HL-60 (cell line): ENCODE data around the gene GPLD1.

Source experiments
- GABPA ChIP-seq: IDR thresholded peaks from 2 replicates; pipeline ENCODE4 v1.6.1; 2012; ENCODE audit warnings: low read depth
- POLR2AphosphoS5 ChIP-seq: IDR thresholded peaks from 2 replicates; pipeline ENCODE4 v1.6.1; 2012; ENCODE audit warnings: low read depth
- TF ChIP-seq, protein P1 (sequence below): IDR thresholded peaks from one replicate; pipeline ENCODE4 v1.5.1; 2011; ENCODE audit warnings: low read length, control low read depth, inconsistent platforms; ENCODE audit not compliant: insufficient read depth
- TF ChIP-seq, protein P2 (sequence below): IDR thresholded peaks from 2 replicates; pipeline ENCODE4 v1.6.1; 2012; ENCODE audit warnings: low read depth; ENCODE audit not compliant: insufficient replicate concordance

- TF ChIP-seq, protein P1, sequence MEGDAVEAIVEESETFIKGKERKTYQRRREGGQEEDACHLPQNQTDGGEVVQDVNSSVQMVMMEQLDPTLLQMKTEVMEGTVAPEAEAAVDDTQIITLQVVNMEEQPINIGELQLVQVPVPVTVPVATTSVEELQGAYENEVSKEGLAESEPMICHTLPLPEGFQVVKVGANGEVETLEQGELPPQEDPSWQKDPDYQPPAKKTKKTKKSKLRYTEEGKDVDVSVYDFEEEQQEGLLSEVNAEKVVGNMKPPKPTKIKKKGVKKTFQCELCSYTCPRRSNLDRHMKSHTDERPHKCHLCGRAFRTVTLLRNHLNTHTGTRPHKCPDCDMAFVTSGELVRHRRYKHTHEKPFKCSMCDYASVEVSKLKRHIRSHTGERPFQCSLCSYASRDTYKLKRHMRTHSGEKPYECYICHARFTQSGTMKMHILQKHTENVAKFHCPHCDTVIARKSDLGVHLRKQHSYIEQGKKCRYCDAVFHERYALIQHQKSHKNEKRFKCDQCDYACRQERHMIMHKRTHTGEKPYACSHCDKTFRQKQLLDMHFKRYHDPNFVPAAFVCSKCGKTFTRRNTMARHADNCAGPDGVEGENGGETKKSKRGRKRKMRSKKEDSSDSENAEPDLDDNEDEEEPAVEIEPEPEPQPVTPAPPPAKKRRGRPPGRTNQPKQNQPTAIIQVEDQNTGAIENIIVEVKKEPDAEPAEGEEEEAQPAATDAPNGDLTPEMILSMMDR, result no peak
- TF ChIP-seq, protein P2, sequence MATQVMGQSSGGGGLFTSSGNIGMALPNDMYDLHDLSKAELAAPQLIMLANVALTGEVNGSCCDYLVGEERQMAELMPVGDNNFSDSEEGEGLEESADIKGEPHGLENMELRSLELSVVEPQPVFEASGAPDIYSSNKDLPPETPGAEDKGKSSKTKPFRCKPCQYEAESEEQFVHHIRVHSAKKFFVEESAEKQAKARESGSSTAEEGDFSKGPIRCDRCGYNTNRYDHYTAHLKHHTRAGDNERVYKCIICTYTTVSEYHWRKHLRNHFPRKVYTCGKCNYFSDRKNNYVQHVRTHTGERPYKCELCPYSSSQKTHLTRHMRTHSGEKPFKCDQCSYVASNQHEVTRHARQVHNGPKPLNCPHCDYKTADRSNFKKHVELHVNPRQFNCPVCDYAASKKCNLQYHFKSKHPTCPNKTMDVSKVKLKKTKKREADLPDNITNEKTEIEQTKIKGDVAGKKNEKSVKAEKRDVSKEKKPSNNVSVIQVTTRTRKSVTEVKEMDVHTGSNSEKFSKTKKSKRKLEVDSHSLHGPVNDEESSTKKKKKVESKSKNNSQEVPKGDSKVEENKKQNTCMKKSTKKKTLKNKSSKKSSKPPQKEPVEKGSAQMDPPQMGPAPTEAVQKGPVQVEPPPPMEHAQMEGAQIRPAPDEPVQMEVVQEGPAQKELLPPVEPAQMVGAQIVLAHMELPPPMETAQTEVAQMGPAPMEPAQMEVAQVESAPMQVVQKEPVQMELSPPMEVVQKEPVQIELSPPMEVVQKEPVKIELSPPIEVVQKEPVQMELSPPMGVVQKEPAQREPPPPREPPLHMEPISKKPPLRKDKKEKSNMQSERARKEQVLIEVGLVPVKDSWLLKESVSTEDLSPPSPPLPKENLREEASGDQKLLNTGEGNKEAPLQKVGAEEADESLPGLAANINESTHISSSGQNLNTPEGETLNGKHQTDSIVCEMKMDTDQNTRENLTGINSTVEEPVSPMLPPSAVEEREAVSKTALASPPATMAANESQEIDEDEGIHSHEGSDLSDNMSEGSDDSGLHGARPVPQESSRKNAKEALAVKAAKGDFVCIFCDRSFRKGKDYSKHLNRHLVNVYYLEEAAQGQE, result no peak
- no peak for TF ChIP-seq GABPA
- no peak for TF ChIP-seq POLR2AphosphoS5
These were observed 49.4 kb downstream of the GPLD1 start for GRCh38 chr6:24439858-24440539.
